CD4-positive, alpha-beta T cell treated with Interleukin-2 at 100 ng/mL for 4 hours (primary cell): Measurements from ENCODE around the gene C17orf114.

Source experiments
- DNase-seq: peaks from one replicate; pipeline ENCODE4 v3.0.0-alpha.2; 2020; ENCODE audit warnings: low spot score

Gene C17orf114

DNA sequence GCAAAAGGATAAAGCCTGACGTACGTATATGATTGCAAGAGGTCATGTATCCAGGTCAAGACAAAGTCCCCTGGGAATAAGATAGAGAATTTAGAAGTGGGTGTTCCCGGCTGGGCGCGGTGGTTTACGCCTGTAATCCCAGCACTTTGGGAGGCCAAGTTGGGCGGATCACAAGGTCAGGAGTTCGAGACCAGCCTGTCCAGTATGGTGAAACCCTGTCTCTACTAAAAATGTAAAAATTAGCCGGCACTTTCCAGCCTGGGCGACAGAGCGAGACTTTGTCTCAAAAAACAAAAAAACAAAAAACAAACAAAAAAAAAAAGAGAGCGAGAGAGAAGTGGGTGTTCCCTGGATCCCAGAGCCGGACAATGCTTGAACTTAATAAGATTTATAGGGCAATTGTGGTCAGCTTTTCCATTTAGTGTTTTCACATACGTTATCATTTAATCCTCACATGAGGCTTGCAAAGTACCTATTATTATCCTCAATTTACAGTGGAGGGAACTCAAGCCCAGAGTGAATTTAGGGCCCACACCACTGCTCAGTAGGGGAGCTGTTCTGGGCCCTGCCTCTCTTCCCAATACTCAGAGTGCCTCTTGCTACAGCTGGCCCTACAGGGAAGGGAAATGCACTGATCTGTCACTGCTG lies 13.8 kb downstream of the C17orf114 start:
- DNase-seq = no peak

DNA sequence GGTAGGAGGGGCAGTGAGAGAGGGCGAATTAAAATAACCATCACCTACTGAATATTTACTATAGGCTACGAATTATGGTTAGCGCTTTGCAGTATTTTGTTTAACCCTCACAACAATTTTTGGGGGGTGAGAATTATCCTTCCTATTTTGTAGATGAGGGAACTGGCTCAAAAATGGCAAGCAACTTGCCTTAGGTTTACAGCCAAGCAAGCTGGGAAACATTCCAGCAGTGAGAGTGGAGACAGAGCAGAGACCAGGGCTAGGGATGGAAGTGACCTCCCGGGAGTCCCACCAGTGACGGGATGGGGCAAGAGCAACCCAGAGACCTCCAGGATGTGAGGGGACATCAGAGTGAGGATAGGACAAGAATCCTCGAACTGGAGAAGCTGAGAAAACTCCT lies 15.6 kb downstream of the C17orf114 start:
- no peak for DNase-seq

DNA sequence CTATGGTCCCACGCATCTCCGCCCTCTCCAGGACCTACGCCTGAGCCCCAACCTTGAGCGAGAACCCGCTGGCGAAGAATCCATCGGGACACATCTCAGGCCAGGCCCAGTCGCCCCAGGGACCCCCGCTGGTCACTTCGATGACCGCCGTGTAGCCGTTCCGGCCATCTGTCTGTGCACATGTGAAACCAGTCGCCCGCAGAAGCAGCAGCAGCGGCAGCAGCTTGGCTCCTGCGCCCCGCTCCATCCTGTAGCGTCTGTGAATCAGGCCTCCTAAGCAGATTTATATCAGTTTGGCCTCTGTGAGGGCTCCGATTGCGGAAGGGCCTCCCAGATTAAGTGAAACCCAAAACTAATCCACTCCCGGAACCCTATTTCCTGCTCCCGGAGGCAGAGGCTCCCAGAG lies 16.0 kb downstream of the C17orf114 start, which contains the start of gene VMO1:
TSS of gene VMO1 (minus strand) at position 259 of the 406 bp plus-strand sequence. CDS start at position 247, 12 bp downstream.
- no peak for DNase-seq

DNA sequence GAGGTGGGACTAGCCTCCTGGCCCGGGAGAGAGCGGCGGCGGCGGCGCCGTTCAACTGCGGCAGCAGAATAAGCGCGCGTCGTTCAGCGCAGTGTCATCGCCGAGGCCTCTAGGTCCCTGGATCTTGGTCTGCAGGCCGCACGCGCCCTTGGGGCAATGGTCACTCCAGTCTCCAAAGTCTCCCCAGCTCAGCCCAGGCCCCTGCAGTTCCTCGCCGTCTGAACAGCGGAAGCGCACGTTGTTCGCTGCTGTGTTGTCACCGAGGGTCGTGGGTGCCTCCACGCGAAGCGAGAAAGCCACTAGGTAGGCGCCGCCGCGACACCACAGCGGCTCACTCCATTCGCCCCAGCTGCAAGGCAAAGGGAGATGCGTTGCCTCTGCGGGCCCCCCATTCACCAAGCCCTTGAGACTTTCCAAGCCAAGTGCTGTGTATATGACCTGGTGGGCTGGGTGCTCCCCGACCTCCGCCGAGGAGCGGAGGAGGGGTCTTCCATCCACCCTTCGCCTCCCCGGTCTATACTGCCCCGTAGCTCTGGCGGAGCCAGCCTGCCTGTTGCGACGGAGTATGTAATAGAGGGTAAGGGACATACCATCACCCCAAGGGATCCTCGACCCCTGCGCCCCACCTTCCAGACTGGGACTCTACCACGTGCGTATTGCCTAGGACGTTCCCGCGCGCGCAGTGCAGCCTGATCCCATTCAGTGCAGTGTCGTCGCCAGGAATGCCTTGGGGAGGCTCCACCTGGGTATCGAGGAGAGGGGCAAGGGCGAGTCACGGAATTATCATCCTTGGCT lies 16.6 kb downstream of the C17orf114 start:
- no peak for DNase-seq

DNA sequence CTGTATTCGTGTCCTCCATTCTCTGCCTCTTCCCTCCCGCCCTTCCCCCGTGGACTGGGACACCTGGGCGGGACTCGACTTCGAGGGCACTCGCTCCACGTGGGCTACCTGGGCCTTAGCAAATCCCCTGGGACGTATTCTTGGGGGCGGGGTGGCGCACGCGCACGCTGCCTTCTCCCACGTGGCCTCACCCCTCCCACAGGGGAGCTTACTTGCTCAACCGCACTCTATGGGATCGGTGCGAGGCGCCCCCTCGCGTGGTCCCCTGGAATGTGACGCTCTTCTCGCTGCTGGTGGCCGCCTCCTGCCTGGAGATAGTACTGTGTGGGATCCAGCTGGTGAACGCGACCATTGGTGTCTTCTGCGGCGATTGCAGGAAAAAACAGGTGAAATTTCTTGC lies 19.5 kb downstream of the C17orf114 start:
- no peak for DNase-seq

DNA sequence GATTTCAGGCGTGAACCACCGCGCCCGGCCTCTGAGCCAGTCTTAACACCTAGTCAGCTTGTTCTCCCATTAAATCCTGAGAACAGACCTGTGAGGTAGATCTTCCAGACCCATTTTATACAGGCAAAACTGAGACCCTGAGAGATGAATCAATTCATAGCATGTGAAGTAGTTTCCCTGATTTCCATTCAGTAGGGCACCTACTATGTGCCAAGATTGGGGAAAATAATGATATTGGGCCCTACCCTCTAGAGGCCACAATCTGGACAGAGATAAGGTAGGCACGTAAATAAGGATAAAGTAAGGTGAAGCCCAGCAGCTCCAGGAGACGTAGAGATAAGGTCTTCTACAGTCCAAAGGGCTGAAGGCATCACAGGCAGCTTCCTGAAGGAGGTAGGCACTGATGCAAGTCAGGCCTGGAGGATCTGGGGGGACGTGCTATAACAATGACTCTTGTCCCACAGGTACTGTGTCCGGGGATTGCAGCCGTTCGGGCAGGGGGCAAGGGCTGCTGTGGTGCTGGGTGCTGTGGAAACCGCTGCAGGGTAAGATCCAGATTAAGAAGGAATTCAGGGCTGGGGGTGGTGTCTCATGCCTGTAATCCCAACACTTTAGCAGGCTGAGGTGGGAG lies 21.7 kb downstream of the C17orf114 start:
- no peak for DNase-seq

DNA sequence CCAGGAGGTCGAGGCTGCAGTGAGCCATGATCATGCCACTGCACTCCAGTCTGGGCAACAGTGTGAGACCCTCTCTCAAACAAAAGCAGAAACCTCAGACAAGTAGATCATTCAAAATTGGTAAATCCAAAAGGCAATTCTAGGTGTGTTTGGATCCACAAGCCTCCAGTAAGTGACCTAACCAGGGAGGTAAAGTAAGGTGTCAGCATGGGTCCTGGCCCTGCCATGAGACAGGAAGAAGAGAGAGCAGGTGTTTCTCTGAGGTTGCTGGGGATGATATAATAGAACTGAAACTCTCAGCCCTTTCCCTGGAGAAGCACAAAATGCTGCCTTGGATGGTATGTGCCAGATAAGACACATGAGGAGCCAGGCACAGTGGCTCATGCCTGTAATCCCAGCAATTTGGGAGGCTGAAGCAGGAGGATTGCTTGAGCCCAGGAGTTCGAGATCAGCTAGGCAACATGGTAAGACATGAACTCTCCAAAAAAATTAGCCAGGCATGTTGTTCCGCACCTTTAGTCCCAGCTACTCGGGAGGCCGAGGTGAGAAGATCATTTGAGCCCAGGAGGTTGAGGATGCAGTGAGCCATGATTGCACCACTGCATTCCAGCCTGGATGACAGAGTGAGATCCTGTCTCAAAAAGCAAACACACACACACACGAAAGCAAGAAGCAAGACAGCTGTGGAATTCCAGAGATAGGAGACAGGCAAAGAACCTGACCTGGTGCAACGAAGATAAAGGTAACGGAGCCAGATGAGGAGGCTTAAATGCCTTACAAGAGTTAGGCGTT lies 24.0 kb downstream of the C17orf114 start:
- no peak for DNase-seq

DNA sequence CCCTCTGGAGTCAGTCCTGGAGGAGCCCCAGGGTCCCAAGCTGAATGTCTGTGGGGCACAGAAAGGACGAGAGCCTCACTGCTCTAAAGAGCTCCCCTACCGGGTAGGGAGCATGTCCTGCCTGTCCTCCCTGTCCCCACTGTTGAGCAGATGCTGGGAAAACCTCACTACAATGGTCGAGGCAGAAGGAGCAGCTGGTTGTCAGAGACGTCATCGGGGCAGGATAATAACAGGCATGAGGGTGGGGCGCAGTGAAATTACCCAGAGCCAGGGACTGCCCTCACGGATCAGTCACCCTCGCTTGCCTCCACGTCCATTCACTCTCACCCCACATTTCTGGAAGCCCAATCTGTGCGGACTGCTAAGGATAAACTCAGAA lies 29.9 kb downstream of the C17orf114 start:
- no peak for DNase-seq

DNA sequence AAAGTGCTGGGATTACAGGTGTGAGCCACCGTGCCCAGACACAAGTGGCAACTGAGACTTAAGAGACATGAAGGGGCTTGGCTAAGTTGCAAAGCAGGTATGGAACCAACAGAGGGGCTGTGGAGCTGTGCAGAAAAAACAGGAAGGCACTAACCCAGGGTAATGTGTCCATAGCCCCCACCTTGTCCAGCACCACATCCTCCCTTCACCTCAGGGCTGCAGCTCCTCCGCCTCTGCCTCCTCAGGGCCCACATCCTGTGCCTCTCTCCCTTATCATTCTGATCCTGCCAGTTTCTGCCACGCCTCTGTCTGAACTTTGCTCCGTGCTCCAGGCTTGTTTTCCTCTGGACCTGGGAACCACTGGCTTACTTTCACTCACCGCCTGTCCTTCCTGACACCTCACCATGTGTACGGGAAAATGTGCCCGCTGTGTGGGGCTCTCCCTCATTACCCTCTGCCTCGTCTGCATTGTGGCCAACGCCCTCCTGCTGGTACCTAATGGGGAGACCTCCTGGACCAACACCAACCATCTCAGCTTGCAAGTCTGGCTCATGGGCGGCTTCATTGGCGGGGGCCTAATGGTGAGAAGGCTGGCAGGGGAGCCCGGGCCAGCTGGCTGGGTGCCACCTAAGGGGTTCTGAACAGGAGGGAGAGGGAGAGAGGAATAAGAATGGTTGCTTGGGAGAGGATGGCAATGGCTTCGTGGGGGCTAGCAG lies 30.5 kb downstream of the C17orf114 start, which contains the start of gene TM4SF5:
TSS of gene TM4SF5 (plus strand) at position 368 of the 716 bp plus-strand sequence. CDS start at position 405, 37 bp downstream.
- no peak for DNase-seq

DNA sequence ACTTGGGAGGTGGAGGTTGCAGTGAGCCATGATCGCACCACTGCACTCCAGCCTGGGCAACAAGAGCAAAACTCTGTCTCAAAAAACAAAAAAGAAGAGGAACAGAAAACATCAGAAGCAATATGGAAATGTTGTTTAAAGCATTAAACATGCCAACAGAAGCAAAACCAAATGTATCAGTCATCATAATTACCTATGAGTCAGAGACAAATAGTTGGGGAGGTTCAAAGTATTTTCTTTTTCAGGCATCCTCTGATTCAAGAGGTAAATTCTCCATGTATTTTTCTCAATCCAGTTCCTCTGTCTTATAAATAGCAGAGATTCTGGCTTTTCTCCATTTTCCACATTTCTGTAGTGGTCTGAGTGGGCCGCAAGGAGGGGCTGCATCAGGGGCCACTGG lies 32.5 kb downstream of the C17orf114 start:
- DNase-seq = no peak

DNA sequence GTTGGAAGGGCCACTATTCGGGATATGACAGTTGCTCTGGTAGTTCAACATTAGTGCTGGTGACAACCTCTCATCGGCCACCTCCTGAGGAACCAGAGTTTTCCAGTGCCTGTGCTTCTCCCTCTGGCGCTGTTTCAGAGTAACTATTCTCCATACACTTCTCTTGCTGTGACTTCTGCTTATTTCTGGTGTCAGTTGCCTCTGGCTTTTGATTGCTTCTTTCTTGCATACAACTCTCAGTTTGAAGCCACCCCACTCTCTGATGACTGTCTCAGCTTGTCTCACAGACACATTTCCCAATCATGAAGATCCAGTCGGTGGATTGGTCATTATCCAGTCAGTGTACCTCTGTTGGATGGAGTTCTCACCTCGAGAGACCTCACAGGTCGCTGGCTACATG lies 33.8 kb downstream of the C17orf114 start:
- DNase-seq = no peak

DNA sequence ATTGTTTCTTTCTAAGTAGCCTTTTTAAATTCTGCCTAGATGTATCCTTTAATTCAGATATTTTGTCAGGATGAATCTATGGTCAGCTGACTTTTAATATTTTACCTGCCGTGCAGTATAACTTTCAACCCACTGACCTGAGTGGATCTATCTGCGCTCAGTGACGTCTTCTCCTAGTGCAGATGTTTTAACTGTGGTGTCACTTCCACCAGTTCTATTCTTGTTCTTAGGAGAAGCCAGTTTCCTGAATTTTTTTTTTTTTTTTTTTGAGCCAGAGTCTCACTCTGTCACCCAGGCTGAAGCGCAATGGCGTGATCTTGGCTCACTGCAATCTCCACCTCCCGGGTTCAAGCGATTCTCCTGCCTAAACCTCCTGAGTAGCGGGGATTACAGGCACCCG lies 35.4 kb downstream of the C17orf114 start:
- DNase-seq = no peak

DNA sequence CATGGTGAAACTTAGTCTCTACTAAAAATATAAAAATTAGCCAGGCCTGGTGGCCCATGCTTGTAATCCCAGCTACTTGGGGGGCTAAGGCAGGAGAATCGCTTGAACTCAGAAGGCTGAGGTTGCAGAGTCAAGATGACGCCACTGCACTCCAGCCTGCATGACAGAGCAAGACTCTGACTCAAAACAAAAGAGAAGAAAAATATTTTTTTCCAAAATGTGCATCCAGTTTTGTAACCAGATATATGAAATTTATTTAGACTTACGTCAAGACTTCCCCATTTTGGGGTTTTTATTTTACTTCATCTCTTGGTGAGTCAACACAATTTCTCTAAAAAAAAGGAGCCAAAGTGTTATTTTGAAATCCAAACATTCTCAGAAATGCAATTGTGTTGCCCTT lies 35.9 kb downstream of the C17orf114 start:
- no peak for DNase-seq

DNA sequence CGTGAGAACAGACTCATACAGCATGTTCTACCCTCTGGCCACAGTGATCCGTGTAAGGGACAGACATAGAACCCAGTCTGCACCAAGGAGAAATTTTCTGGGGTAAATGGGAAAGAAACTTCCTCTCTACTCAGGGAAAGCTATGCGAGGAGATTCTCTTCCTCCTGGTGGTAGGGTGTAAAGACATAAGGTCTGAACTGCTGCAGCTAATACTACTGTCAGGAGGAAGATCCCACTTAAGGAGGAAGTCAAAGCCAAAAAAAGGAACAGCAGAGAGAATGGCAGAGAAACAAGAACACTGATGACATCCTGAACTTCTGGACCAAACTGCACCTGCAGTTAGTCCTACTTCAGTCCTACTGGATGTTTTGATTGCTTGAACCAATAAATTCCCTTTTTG lies 37.5 kb downstream of the C17orf114 start:
- no peak for DNase-seq

DNA sequence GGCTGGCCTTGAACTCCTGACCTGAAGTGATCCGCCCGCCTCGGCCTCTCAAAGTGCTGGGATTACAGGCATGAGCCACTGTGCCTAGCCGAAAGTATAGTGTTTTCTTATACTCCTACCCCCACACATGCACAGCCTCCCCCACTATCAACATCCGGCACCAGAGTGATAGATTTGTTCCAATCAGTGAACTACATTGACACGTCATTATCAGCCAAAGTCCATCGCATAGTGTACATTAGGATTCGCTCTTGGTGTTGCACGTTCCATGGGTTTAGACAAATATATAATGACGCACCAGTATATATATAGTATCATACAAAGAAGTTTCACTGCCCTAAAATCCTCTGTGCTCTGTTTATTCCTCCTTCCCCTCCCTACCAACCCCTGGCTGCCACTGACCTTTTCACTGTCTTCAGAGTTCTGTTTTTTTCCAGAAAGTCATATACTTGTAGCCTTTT lies 42.3 kb downstream of the C17orf114 start:
- DNase-seq = no peak

DNA sequence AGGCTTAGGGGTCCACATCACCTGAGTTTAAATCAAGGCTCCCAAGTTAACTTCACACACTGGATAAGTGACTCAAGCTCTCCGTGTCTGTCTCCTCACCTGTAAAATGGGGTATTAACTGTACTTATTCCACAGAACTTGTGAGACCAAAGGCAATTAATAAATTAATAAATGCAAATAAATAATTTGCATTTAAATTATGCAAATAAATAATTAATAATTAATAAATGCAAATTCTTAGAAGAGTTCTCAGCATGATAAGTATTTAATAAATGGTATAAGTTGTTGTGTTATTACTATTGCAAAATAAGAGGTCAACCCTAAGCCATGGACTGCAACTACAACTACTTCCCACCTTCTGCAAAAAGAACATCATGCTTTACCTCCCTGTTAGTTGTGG lies 48.7 kb downstream of the C17orf114 start:
- no peak for DNase-seq

DNA sequence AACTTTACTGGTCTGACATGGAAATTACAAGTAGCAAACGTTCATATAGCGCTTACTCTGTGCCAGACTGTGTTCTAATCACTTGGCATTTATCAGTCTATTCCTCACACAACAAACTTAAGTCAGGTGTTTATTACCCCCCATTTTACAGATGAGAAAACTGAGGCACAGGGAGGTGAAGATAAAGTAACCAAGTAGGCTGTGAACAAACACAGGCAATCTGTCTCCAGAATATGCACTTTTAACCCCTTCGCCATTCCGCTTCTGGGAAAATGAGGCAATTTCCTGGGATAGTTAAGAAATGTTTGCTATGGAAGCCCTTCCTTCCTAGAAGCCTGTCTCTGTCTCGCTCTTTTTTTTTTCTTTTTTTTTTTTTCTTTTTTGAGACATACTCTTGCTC lies 50.2 kb downstream of the C17orf114 start:
- no peak for DNase-seq
